IPS DF 19.7 (cell line): Measurements from ENCODE around the gene ZFAND6.
"Not testable (repeated sequence)": the region's sequence is repeated elsewhere in the genome, so short reads cannot be mapped to it uniquely, and the experiment has no call there.

Experiments used
- DNase-seq: peaks from one replicate; pipeline ENCODE4 v3.0.0-alpha.2; 2013; ENCODE audit warnings: low read depth, low spot score

ZFAND6 gene

DNA sequence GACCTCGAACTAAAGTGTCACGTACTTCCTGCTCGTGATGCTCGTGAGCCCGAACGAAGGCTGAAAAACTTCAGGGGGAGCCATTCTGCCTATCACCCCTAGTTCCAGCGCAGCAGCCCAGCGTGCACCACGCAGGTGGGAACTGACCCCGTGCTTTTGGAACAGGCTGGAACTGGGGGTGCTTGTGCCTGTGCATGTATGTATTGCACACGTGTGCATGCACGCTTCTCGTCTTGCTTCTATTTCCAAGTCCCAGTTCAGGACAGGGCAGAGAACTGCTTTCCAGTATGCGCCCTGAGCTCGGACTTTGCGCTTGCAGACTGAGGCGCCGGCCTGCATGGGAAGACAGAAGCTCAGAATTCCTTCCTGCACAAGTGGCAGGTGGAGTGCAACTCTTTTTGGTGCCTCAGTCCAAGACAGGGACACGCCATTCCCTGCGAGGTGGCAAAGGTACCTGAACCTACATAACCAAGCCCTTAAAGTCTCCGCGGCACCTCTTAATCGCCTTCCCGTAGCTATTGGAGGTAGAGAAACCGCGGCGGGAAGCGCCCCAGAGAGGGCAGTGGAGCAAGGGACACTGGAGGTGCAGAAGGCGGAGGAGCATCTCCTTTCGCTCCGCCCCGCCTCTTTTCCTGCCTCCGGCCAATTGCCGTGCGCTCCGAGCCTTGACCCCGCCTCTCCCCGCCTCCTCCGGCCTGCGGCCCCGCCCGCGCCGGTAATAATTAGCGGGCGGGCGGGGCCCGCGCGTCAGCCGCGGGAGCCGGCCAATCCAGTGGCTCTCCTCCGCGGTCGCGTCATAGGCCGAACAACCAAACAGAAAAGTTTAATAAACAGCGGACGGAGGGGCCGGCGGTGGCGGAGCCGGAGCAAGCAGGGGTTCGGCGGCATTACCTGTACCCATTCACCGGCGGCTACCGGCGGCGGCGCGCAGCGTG lies at the start of gene ZFAND6:
Gene ZFAND6, plus strand, starts transcription at position 826 of the 935 bp plus-strand sequence. CDS start 60,669 bp downstream, outside the sequence.
- peak; percentile 71 for DNase-seq

DNA sequence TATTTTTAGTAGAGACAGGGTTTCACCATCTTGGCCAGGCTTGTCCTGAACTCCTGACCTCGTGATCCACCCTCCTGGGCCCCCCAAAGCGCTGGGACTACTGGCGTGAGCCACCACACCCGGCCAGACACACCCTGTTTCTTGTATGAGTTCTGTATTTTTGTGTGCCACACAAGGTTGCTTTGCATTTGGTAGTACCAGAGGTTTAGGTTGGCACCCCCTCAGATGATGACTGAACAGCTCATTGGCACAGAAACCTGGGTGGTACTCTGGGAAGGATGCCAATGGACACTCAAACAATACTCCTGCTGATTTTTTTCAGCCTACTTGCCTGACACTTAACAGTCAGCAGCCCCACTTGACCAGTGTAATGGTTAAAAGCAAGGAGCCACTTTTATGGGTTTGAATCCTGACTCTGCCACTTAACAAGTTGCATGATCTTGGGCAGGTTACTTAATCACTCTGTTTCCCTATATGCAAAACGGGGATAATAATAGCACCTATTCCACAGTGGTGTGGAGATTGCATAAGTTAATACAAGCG lies 49.3 kb upstream of the ZFAND6 start:
- DNase-seq: no peak

DNA sequence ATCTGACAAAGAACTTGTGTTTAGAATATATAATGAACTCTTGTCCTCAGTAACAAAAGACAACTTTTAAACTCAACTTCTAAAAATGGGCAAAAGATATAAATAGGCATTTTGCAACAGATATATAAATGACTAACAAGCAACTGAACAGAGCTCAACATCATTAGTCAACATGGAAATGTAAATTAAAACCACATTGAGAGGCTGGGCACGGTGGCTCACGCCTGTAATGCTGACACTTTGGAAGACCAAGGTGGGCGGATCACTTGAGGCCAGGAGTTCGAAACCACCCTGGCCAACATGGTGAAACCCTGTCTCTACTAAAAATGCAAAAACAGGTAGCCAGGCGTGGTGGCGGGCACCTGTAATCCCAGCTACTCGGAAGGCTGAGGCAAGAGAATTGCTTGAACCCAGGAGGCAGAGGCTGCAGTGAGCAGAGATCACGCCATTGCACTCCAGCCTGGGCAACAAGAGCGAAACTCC lies 48.4 kb upstream of the ZFAND6 start:
- not testable (repeated sequence) for DNase-seq

DNA sequence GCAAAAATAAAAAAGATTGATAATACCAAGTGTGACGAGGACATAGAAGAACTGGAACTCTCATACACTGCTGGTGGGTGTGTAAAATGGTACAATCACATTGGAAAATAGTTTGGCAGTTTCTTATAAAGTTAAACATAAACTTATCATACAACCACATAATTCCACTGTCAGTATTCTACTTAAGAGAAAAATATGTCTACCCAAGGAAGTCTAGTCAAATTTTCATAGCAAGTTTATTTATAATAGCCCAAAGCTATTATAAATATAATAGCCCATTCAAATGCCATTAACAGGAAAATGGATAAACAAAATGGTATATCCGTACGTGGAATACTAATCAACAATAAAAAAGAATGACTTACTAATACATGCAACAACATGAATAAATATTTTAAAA lies 47.9 kb upstream of the ZFAND6 start:
- DNase-seq: no peak

DNA sequence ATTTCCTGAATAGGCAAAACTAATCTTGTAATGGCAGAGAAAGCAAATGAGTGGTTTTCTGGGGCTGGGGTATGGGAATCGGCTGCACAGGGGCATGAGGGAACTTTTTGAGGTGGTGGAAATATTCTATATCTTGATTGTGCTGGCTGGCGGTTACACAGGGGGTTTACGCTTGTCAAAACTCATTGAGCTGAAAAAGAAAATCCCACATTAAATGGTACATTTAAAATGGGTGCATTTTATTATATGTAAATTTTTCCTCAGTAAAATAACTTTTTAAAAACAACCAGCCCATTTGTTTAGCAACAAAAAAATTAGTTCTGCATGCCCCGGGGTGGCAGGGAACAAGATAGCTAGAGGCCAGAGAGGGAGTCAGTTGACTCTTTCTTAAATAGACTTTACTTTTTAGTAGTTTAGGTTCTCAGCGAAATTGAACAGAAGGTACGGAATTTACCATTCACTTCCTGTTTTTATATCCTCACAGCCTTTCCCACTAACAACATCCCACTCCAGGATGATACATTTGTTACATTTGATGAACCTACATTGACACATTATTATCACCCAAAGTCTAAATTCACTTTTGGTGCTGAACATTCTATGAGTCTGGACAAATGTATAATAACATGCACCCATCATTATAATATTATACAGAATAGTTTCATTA lies 47.3 kb upstream of the ZFAND6 start:
- DNase-seq: no peak

DNA sequence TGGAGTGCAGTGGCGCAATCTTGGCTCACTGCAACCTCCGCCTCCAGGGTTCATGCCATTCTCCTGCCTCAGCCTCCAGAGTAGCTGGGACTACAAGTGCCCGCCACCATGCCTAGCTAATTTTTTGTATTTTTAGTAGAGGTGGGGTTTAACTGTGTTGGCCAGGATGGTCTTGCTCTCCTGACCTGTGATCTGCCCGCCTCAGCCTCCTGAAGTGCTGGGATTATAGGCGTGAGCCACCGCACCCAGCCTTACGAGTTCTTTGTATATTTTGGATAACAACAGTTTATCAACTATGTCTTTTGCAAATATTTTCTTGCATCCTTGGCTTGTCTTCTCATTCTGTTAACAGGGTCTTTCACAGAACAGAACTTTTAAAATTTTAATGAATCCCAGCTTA lies 45.3 kb upstream of the ZFAND6 start:
- DNase-seq: not testable (repeated sequence)

DNA sequence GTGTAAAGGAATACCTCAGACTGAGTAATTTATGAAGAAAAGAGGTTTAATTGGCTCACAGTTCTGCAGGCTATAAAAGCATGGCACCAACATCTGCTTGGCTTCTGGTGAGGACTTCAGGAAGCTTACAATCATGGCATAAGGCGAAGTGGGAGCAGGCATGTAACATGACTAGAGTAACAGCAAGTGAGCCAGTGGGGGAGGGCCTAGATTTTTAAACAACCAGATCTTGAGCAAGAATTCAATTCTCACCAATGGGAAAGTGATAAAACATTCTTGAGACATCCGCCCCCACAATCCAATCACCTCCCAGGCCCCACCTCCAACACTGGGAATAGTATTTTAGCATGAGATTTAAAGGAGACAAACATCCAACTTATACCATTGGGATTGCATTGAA lies 44.3 kb upstream of the ZFAND6 start:
- DNase-seq: no peak

DNA sequence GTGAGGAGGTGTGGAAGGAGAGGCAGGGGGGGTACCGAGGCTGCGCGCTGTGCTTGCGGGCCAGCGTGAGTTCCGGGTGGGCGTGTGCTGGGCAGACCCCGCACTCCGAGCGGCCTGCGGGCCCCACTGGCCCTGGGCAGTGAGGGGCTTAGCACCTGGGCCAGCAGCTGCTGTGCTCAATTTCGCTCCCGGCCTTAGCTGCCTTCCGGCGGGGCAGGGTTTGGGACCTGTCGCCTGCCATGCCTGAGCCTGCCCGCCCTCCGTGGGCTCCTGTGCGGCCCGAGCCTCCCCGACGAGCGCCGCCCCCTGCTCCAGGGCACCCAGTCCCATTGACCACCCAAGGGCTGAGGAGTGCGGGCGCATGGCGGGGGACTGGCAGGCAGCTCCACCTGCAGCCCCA lies 43.0 kb upstream of the ZFAND6 start:
- not testable (repeated sequence) for DNase-seq

DNA sequence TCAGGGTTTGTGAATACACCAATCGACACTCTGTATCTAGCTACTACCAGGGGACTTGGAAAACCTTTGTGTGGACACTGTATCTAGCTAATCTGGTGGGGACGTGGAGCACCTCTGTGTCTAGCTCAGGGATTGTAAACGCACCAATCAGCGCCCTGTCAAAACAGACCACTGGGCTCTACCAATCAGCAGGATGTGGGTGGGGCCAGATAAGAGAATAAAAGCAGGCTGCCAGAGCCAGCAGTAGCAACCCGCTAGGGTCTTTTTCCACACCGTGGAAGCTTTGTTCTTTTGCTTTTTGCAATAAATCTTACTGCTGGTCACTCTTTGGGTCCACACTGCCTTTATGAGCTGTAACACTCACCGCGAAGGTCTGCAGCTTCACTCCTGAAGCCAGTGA lies 42.3 kb upstream of the ZFAND6 start:
- DNase-seq: not testable (repeated sequence)

DNA sequence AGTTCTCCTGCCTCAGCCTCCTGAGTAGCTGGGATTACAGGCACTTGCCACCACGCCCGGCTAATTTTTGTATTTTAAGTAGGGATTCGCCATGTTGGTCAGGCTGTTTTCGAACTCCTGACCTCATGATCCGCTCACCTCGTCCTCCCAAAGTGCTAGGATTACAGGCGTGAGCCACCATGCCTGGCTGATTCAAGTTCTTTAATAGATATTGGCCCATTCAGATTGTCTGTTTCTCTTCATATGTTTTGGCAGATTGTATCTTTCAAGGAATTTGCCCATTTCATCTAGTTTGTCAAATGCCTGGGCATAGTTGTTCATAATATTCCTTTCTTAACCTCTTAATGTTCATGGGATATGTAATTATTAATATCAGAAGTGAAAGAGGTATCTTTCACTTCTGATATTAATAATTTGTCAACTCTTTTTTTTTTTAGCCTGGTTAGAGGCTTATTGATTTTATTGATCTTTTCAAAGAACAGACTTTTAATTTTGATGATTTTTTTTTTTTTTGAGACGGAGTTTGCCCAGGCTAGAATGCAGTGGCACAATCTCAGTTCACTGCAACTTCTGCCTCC lies 40.2 kb upstream of the ZFAND6 start:
- no peak for DNase-seq

DNA sequence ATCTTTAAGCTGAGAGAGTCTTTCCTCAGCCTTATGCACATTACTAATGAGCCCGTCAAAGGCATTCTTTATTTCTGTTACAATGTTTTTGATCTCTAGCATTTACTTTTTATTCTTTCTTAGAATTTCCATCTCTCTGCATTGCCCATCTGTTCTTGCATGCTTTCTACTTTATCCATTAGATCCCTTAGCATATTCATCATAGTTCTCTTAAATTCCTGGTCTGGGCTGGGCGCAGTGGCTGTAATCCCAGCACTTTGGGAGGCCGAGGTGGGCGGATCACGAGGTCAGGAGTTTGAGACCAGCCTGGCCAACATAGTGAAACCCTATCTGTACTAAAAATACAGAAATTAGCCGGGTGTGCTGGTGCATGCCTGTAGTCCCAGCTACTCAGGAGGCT lies 39.3 kb upstream of the ZFAND6 start:
- not testable (repeated sequence) for DNase-seq

DNA sequence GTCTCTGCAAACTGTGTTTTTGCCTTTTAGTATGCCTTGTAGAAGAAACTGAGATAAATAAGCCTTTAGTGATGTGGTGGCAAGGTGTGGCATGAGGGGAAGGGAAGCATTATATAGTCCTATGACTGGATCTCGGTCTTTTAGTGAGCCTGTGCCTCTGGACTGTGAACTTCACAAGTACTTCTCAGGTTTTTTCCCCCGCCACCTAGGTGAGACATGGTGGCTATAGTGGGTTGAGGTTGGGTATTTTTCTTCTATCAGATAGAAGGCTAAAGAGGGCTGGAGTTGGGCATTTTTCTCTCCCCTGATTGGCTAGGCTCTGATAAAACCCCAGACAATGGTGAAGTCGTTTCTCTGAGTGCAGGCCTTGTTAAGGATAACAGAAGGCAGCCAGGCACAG lies 38.7 kb upstream of the ZFAND6 start:
- no peak for DNase-seq

DNA sequence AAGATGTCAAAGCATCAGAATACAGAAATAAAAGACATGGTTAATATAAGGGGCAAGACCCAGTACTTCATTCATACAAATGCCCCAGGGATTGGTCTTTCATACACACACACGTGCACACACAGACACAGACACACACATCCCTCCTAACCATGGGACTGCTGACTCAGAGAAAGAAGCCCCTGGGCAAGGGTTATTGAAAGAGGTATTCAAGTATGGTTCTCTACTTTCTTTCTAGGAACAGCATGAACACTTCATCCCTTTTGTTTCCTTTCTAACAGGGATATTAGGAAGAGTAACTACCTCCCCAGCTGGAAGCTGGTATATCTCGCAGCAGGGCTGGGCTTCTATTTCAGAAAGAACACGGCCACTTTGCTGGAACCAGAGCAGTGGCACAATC lies 33.2 kb upstream of the ZFAND6 start:
- DNase-seq: no peak

DNA sequence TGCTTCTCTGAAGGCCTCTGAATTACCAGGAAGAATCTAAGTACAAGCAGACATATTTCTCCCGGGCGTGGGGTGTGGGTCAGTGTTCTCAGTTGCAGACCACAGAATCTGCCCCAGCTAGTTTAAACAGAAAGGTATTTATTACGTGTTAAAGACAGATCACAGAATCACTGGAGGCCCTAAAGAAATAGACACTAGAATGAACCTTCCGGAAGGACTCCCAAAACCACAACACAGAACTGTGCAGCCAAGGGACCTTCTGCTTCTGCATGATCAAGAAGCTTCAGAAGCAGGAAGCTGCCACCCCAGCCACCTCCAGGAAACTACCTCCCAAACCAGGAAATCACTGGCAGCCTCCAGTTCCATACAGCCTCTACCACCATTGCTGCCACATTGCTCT lies 32.7 kb upstream of the ZFAND6 start:
- DNase-seq: no peak

DNA sequence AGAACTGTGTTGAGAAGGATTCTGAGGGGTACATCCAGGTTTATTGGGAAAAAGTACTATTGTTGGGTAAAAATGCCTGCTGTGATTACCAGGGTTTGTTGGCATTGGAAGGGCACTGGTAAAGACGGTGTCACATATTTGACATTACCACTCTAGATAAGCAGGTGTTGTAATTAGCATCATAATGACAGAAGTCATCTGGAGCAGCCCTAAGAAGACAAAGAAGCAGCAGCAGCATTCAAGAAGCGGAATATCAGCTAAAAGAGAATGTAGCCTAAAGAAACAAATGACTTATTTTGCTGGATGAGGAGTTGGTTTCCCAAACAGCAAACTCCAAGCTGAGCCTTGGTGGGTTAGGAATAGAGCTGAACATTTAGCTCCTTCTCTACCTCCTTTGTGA lies 30.5 kb upstream of the ZFAND6 start:
- DNase-seq: no peak

DNA sequence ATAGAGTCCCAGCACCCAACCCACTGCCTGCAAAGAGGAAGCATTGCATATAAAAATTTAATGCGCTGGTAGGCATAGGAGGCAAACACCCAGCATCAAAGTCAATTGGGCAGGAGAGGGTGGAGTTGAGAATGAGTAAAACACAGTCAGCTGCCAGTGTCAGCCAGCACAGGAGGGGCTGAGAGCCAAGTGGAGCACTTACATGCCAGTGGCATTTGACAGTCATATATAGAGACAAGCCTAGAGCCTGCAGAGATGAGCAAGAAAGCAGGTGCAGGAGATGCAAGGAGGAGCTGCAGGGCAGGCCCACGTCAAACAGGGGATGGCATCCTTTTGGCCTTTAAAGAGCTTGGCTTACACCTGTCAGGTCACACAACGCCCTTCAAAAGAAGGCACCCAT lies 27.6 kb upstream of the ZFAND6 start:
- DNase-seq: no peak

DNA sequence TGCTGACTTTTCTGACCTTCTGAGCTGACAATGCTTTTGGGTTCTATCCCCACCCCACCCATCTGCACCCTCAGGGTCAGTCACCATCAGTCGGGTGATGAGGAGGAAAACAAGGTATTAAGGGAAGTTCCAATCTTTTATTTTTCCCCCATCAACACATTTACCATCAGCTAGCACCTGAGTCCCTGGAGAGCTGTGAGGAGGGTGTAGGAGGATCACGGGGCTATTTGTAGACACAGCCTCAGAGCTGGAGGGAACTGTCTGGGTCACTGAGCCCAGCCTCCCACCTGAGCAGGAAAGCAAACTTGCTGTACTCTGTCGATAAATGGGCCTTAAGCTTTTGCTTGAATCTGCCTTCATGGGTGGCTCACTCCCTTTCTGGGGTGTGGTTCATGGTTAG lies 24.8 kb upstream of the ZFAND6 start:
- no peak for DNase-seq

DNA sequence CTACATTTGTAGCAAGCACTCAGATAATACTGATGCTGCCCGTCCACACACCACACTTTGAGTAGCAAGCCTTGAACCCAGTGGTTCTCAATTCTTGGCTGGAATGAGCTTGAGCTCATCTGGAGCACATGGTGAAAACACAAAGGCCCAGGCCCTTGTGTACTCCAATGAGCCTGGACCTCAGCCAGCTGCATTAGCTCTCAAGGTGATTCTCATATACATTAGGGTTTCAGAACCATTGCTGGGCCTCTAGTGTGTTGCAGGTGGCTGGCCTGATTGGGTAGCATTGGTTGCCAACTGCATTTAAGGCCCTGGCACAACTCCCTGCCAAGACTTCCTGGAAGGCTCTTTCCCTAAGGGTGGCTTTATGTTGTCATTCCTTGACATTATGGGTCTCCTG lies 23.4 kb upstream of the ZFAND6 start:
- no peak for DNase-seq

DNA sequence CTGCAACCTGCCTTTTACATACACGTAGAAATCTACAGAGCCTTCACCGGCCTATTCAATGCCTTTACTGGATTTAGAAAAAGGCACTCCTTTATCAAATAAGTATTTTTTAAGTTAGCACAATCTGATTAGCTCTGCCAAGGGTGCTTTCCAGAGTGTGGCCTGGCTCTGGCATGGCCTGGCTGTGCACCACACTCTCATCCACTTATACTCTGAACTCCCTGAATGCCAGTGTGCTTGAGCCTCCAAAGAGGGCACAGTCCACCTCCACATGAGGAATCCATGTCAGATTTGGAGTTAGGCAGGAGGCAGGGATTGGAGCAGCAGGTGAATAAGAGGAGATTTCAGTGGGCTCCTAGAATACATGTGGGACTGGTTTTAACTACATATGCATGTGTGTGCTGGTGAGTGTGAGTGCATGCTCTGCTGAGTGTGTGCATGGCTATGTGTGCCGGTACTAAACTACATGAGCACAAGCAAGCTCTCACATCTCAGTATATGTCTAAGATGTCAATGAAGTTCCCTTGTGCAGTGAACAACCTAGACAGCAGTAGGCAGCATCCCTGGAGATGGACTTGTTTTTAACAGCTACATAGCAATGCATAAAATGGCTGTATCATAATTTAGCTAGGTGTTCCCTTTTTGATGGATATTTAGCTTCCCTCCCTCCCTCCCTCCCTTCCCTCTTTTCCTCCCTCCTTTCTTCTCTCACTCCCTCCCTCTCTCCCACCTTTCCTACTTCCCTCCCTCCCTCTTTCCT lies 17.8 kb upstream of the ZFAND6 start:
- DNase-seq: no peak

DNA sequence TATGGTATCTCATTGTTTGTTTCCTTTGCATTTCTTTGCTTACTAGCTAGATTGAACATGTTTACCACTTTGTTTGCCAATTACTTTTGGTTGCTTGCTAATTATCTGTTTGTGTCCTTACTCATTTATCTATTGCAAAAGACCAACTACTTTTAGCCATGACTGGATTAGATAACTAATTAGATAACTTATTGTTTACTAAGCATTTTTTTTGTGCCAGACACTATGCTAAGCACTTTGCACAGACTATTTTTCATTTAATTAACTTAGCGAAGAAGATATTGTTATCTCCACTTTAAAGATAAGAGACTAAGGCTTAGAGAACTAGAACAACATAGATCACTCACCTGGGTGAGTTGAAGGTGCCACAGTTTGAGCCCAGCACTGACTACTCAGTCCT lies 16.9 kb upstream of the ZFAND6 start:
- DNase-seq: no peak

DNA sequence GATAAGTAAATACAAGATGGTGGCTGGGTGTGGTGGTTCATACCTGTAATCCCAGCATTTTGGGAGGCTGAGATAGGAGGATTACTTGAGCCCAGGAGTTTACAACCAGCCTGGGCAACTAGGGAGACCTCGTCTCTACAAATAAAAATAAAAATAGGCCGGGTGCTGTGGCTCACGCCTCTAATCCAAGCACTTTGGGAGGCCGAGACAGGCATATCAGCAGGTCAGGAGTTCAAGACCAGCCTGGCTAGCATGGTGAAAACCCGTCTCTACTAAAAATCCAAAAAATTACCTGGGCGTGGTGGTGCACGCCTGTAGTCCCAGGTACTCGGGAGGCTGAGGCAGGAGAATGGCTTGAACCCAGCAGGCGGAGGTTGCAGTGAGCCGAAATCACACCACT lies 14.3 kb upstream of the ZFAND6 start:
- not testable (repeated sequence) for DNase-seq
